ENCODE measurements around the gene CLDN4. TPM values are rescaled to one million over a fixed set of nuclear protein-coding genes. Genes with fewer than 3 reads are reported as not detected.

CLDN4 gene
- total RNA-seq, 4 donors from 2014 or later = 0.68 to 3.5 (median 1.3) TPM; not detected in 1

- TF ChIP-seq CTCF (IDR thresholded peaks at IDR 0.05; ENCODE audit: low read depth) = no peak
These were observed 11.5 kb downstream of the CLDN4 start, which contains the start of gene METTL27 for GRCh38 chr7:73842067-73842976. Gene METTL27 (minus strand): TSS chr7:73842516. CDS start chr7:73842140, 376 bp downstream.

- TF ChIP-seq CTCF (IDR thresholded peaks at IDR 0.05; ENCODE audit: low read depth) = no peak
These were observed 13.3 kb downstream of the CLDN4 start for GRCh38 chr7:73844131-73844547.

- no peak for TF ChIP-seq CTCF (IDR thresholded peaks at IDR 0.05; ENCODE audit: low read depth)
These were observed 14.2 kb downstream of the CLDN4 start for GRCh38 chr7:73844848-73845460.

- TF ChIP-seq CTCF (IDR thresholded peaks at IDR 0.05; ENCODE audit: low read depth) = no peak
These were observed 17.3 kb downstream of the CLDN4 start for GRCh38 chr7:73847941-73848723.

- TF ChIP-seq CTCF (IDR thresholded peaks at IDR 0.05; ENCODE audit: low read depth) = no peak
These were observed 20.0 kb downstream of the CLDN4 start for GRCh38 chr7:73850781-73851207.

DNA sequence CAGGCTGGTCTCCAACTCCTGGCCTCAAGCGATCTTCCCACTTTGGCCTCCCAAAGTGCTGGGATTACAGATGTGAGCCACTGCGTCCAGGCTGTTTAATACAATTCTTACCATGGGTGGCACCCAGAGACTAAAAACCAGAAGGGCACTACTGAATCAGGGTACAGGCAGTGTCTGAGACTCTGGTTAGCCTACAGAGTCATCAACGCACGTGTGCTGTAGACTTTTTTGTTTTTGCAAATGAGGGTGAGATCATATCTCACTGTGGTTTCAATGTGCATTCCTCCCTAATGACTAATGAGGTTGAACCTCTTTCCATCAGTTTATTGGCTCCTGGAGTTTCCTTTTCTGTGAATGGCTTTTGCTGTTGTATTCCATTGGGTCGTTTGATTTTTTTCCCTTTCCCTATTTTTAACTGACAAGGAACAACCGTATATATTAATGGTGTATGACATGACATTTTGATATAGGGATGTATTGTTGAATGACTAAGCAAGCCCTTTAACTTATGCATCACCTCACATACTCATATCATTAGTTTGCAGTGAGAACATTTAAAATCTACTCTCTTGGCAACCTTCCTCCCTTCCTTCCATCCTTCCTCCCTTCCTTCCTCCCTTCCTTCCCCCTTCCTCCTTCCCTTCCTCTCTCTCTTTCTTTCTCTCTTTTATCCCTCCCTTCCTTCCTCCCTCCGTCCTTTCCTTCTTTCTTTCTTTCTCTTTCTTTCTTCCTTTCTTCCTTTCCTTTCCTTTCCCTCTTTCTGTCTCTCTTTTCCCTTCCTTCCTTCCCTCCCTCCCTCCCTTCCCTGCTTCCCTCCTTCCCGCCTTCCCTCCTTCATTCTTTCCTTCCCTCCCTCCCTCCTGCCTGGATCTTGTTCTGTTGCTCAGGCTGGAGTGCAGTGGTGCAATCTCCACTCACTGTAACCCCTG, 20.9 kb downstream of the CLDN4 start:
- TF ChIP-seq CTCF (IDR thresholded peaks at IDR 0.05; ENCODE audit: low read depth) = no peak
